Left colon (tissue), 2 donors: Measurements from ENCODE around the gene FOXP2. TPM values are rescaled to one million over a fixed set of nuclear protein-coding genes. Genes with fewer than 3 reads are reported as not detected.
"Not testable (repeated sequence)": the region's sequence is repeated elsewhere in the genome, so short reads cannot be mapped to it uniquely, and the experiment has no call there.

Experiments used
- ATAC-seq: fragments of 200-7000 bp; cut with Tn5 transposase; one replicate; pipeline ENCODE4 v1.9.1; 2020; ENCODE audit warnings: mild to moderate bottlenecking, moderate library complexity
- DNase-seq, 2 donors: peaks; one replicate each; pipeline ENCODE4 v3.0.0-alpha.2; 2020
- intact Hi-C, 2 donors: fragments of 100-400 bp; cut with DNase I in 1 of 2; cut with micrococcal nuclease in 1 of 2; formaldehyde crosslinking; loops; one replicate each; pipeline versions ENCODE4 v1.11.2 to v1.14.0; 2022; cut with DNase I, micrococcal nuclease
- total RNA-seq, 2 donors: library from RNA; stranded (reverse); fragmentation: NEBNext Ultra II Directional; extraction: Animal tissue kit (Norgen Biotek cat#: 25700); gene quantifications; one replicate each; pipeline ENCODE4 v1.2.1, GENCODE V29; 2021
- donor health status: DM: no; HTN: no; CAD: no.
- donor health status: DM: yes; HTN: yes; CAD: no.

The FOXP2 gene
- total RNA-seq, 2 donors from 2014 or later = 12.8 to 21.1 TPM

GRCh38 chr7:114548081-114548980 lies 133.7 kb downstream of the FOXP2 start:
- ATAC-seq (no peak), DNase-seq (no peak)
- intact Hi-C loops = no loop called here

DNA sequence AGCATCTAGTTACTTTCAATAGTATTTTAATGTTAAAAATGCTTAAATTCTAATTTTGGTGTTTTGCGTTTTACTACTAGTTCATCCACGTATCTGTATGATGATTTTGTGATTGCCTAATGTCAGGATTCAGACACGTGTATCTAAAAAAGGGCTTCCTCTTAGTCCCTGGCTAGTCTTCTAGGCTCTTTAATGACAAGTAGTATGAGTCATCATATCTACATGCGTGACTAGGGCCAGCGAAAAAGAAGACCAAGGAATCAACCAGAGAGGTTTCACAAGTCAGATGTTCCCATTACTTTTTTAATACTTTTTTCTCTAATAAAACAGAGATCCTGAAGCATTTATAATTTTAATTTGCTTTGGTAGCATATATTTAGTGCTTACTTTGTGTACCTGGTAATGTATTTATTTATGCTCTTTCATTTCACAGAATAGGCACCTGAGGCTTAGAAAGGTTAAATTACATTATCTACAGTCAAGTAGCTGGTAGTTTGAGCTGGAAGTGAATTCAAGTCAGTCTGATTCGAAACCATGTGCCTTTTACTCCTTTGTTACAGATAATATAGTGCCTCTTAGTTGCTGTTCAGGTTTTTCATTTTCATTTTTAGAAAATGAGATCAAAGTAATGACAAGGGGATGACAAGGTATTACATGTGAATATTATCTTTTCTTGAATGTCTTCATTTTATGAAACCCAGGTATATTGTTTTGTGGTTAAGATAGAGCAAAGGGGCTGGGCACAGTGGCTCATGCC lies 140.3 kb downstream of the FOXP2 start:
- intact Hi-C loops = no loop called here
- ATAC-seq (no peak), DNase-seq (no peak)

DNA sequence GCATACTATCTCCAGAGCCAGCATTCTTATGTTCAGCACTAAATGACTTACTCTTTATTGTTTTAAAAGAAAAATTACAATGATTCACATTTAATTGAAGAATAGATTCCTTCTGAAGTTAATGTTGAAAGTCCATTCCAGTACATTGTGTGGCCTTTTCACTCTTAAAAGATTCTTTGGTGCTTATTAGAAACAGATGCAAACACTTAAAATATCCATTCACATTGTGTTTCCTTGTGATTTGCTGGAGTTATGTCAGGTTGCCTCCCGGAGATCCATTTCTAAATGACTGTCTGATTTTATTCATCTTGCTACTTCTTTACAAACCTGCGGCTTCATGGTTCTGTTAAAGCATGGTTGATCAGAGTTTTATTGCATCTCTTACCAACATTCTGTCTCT lies 152.8 kb downstream of the FOXP2 start:
- no peak for DNase-seq
- intact Hi-C loops = no loop called here

GRCh38 chr7:114569220-114569619 lies 154.6 kb downstream of the FOXP2 start:
- ATAC-seq (no peak), DNase-seq (no peak)
- intact Hi-C loops = no loop called here

More for the DNA sequence above, 152.8 kb downstream of the FOXP2 start:
- ATAC-seq = no peak

- no peak for DNase-seq
- intact Hi-C loops = no loop called here
- ATAC-seq = no peak
Observed at GRCh38 chr7:114574384-114574783, 159.8 kb downstream of the FOXP2 start.

GRCh38 chr7:114575098-114575497 lies 160.5 kb downstream of the FOXP2 start:
- intact Hi-C loops = no loop called here
- no peak for ATAC-seq
- DNase-seq = no peak

DNA sequence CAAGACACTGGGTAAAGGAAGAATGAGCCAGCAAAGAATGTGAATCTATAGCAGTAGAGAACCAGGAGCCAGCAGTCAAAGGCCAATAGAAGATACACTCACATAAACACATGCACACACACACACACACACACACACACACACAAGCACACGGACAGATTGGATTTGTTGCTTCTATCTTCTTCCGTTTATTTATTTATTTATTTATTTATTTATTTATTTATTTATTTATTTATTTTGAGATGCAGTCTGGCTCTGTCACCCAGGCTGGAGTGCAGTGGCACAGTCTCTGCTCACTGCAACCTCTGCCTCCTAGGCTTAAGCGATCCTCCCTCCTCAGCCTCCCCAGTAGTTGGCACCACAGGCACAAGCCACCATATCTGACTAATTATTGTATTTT lies 166.3 kb downstream of the FOXP2 start:
- DNase-seq, intact Hi-C loops, ATAC-seq: not testable (repeated sequence)

GRCh38 chr7:114588506-114588905 lies 173.9 kb downstream of the FOXP2 start:
- intact Hi-C loops = no loop called here
- no peak for ATAC-seq
- no peak for DNase-seq

- ATAC-seq = no peak
- no peak for DNase-seq
- intact Hi-C loops = no loop called here
Observed at GRCh38 chr7:114589436-114589835, 174.8 kb downstream of the FOXP2 start.

DNA sequence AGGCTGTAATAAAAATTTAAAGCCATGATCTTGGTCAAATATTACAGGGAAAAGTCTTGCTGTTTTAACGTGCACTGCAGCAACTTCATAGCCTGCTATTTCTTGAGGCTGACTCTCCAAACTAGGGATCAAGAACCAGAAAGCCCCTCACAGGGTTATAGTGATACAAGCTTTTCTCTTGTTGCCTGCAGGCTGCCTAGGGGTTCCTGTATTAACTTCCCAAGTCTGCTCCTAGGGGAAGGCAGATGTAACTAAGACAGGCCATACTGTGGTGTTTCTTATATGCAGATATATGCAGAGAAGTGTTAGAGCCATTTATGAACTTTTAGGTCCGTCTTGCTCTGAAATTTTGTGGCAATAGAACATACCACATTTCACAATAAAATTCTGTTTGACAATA lies 175.7 kb downstream of the FOXP2 start:
- ATAC-seq (no peak), DNase-seq (no peak)
- intact Hi-C loops = no loop called here

- ATAC-seq (no peak), DNase-seq (no peak)
- intact Hi-C loops = no loop called here
Observed at GRCh38 chr7:114598946-114599345, 184.3 kb downstream of the FOXP2 start.

DNA sequence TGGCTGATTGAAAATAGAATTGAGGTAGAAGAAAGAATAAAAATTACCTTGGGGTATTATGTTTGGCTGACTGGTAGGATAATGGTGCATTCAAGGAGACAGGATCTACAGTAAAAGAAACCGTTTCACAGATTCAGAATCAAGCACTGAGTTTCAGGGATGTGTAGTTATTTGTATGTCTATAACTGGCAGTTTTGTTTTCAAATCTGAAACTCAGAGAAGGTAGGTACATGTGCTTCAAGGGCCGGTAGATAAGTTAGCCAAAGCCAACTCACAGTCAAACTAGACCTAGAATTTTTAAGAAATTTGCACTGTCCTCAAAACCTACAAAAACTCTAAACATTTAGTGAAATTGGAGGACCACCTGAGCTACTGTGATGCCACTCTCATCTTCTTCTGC lies 191.5 kb downstream of the FOXP2 start:
- intact Hi-C loops = no loop called here
- no peak for DNase-seq
- ATAC-seq = no peak

GRCh38 chr7:114608822-114609221 lies 194.2 kb downstream of the FOXP2 start:
- intact Hi-C loops, DNase-seq, ATAC-seq: not testable (repeated sequence)

GRCh38 chr7:114620208-114620607 lies 205.6 kb downstream of the FOXP2 start:
- no peak for DNase-seq
- intact Hi-C loops = no loop called here
- no peak for ATAC-seq

DNA sequence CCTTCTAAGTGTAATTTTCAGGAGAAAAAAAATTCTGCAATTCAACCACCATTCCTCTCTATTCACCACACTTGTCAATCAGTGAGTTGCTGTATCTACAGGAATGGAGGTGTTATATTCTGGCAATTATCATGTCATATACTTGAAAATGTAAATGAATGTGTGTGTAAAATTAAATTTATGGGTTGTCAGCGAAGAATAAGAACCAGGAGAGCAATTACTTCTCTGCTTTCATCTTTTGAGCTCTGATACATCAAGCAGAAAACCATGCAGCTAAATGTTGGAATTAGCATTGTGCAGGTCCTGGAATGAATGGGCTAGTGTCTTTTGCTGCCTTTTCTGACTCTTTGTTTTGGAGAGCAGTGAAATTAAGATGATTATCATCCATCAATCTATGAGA lies 207.6 kb downstream of the FOXP2 start:
- no peak for ATAC-seq

GRCh38 chr7:114623146-114623545 lies 208.5 kb downstream of the FOXP2 start:
- DNase-seq = no peak
- intact Hi-C loops = no loop called here
- ATAC-seq = no peak

More for the DNA sequence above, 207.6 kb downstream of the FOXP2 start:
- no peak for DNase-seq
- intact Hi-C loops = no loop called here

DNA sequence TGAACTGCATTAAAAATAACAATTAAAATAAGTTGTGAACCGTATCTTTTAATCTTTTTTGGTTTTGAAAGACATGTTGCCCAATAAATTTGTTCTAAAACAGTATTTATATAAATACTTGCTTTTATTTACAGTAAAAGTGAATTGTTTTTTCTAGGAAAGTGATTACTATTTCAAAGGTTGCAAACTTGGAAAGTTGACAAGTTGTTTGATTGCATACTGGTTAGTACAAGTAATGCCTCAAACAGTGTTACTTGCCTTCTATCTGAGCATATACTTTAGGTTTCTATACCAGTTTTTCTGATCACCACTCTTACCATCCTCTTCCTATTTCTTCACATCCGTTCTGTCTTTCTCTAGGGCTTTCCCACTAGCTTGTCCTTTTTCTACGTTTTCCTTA lies 212.6 kb downstream of the FOXP2 start:
- intact Hi-C loops = no loop called here
- DNase-seq (no peak), ATAC-seq (no peak)

GRCh38 chr7:114628362-114628761 lies 213.7 kb downstream of the FOXP2 start:
- intact Hi-C loops = no loop called here
- DNase-seq (no peak), ATAC-seq (no peak)

DNA sequence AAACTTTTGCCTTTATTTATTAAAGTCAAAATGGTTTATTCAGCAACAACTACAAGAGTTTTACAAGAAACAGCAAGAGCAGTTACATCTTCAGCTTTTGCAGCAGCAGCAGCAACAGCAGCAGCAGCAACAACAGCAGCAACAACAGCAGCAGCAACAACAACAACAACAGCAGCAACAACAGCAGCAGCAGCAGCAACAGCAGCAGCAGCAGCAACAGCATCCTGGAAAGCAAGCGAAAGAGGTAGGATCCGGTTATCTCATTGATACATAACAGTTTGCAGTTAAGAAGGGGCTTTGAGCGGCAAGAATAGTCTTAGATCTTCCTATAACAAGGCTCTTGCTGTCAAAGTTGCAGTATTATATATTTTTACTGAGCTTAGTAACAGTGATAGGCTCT lies 215.1 kb downstream of the FOXP2 start:
- DNase-seq = no peak
- intact Hi-C loops = no loop called here
- ATAC-seq = no peak
